Psoas muscle (tissue), 8 donors: ENCODE data around the gene CCDC146. TPM values are rescaled to one million over a fixed set of nuclear protein-coding genes. Genes with fewer than 3 reads are reported as not detected.

Experiments
- ATAC-seq, 4 donors: fragments of 200-7000 bp; cut with Tn5 transposase; one replicate each; pipeline ENCODE4 v1.9.1; 2020; ENCODE audit warnings: moderate library complexity in 3 of 4, mild to moderate bottlenecking in 2 of 4
- DNase-seq, 2 donors: peaks; one replicate each; pipeline ENCODE4 v3.0.0-alpha.2; 2020
- H3K27ac ChIP-seq: fragments of 200-600 bp; one replicate; pipeline ENCODE4 v1.8.0; 2022
- H3K27me3 ChIP-seq, 3 donors: fragments of 200-600 bp in 1 of 3; one replicate each; pipeline versions ENCODE4 v1.6.1 to v1.8.0; 2013 to 2022; ENCODE audit warnings: low read length in 2 of 3, mild to moderate bottlenecking in 2 of 3, moderate library complexity in 1 of 3; ENCODE audit not compliant: insufficient read depth in 3 of 3
- H3K36me3 ChIP-seq, 2 donors: fragments of 200-600 bp in 1 of 2; one replicate each; pipeline versions ENCODE4 v1.6.1 to v1.8.0; 2013 to 2022; ENCODE audit warnings: low read depth in 1 of 2, mild to moderate bottlenecking in 1 of 2, moderate library complexity in 1 of 2; ENCODE audit not compliant: insufficient read depth in 1 of 2
- H3K4me1 ChIP-seq: fragments of 200-600 bp; one replicate; pipeline ENCODE4 v1.8.0; 2022
- H3K4me3 ChIP-seq: fragments of 200-600 bp; one replicate; pipeline ENCODE4 v1.8.0; 2022; ENCODE audit warnings: mild to moderate bottlenecking
- H3K9me3 ChIP-seq: fragments of 200-600 bp; one replicate; pipeline ENCODE4 v1.8.0; 2022
- WGBS, 3 donors: extraction: QIAGEN DNeasy Blood & Tissue Kit; methylation state at CpG; one replicate each; pipeline versions ENCODE4 v1.1.6 to v1.1.7; 2013; 5-methylcytosine and 5-hydroxymethylcytosine counted together
- intact Hi-C, 2 donors: fragments of 100-400 bp; cut with DNase I; formaldehyde crosslinking; loops; one replicate each; pipeline versions ENCODE4 v1.11.0 to v1.14.2; 2022
- polyA plus RNA-seq, 3 donors: library from polyadenylated mRNA; stranded (reverse); fragments of 200-250 nt; gene quantifications; one replicate each; pipeline ENCODE4 v1.2.3, GENCODE V29; 2013
- total RNA-seq, 4 donors: library from RNA; stranded (reverse); fragmentation: NEBNext Ultra II Directional in 2 of 4; extraction: Animal tissue kit (Norgen Biotek cat#: 25700) in 2 of 4; gene quantifications; one replicate each; pipeline versions ENCODE4 v1.2.1 to v1.2.4, GENCODE V29; 2021 to 2023
- TF ChIP-seq, protein P1 (sequence below): fragments of 200-600 bp; IDR thresholded peaks from one replicate; pipeline ENCODE4 v1.8.0; 2022; ENCODE audit warnings: antibody characterized with exemption
- donor health status: healthy with polysubstance abuse.
- donor health status: DM: no; HTN: no; CAD: no; lungs with moderate emphysema.
- donor health status: Bipolar disorder and iron deficiency.
- donor health status: healthy.
- donor health status: DM: yes; HTN: yes; CAD: no.
- donor health status: DM: no; HTN: no; CAD: no.
- donor health status: DM: no; HTN: no; CAD: no.
- donor health status: DM: yes; HTN: yes; CAD: no.

The CCDC146 gene
- total and polyA plus RNA-seq, 7 donors, result 1.2 to 3.5 (median 1.9) TPM

DNA sequence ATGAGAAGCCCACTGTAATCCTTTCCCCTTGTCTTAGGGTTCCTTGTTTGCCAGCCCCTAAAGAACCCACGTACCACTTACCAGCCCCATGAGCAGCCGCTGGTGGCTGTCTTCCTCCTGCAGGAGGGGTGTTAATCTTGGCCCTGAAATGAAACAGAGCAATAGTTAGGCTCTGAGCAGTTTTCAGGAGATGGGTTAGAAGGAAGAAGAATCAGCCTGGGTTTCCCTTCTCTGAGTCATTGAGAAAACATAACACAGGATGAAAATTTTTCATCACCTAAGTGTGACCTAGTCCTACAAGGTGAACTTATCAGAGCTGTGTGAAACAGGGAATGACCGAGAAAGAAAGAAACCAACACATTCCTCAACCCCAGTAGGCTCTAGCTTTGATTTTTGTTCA, 203.7 kb downstream of the CCDC146 start:
- DNase-seq (no peak), ATAC-seq (no peak)
- Histone ChIP-seq H3K9me3 (no peaks in the 10 kb centered on the region), H3K4me3 (no peak overlapping the region), H3K27ac (no peak overlapping the region), H3K36me3 (peaks cover 0 to 6% of the 10 kb centered on the region in 2 donors), H3K27me3 (no peaks in the 10 kb centered on the region), H3K4me1 (peaks cover 5% of the 10 kb centered on the region)
- WGBS, 3 donors, result 90 to 93% (median 93%) methylated on average over 3 of the region's 3 CpGs
- TF ChIP-seq, protein P1, sequence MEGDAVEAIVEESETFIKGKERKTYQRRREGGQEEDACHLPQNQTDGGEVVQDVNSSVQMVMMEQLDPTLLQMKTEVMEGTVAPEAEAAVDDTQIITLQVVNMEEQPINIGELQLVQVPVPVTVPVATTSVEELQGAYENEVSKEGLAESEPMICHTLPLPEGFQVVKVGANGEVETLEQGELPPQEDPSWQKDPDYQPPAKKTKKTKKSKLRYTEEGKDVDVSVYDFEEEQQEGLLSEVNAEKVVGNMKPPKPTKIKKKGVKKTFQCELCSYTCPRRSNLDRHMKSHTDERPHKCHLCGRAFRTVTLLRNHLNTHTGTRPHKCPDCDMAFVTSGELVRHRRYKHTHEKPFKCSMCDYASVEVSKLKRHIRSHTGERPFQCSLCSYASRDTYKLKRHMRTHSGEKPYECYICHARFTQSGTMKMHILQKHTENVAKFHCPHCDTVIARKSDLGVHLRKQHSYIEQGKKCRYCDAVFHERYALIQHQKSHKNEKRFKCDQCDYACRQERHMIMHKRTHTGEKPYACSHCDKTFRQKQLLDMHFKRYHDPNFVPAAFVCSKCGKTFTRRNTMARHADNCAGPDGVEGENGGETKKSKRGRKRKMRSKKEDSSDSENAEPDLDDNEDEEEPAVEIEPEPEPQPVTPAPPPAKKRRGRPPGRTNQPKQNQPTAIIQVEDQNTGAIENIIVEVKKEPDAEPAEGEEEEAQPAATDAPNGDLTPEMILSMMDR, result no peak
- intact Hi-C loops, result no loop called here

DNA sequence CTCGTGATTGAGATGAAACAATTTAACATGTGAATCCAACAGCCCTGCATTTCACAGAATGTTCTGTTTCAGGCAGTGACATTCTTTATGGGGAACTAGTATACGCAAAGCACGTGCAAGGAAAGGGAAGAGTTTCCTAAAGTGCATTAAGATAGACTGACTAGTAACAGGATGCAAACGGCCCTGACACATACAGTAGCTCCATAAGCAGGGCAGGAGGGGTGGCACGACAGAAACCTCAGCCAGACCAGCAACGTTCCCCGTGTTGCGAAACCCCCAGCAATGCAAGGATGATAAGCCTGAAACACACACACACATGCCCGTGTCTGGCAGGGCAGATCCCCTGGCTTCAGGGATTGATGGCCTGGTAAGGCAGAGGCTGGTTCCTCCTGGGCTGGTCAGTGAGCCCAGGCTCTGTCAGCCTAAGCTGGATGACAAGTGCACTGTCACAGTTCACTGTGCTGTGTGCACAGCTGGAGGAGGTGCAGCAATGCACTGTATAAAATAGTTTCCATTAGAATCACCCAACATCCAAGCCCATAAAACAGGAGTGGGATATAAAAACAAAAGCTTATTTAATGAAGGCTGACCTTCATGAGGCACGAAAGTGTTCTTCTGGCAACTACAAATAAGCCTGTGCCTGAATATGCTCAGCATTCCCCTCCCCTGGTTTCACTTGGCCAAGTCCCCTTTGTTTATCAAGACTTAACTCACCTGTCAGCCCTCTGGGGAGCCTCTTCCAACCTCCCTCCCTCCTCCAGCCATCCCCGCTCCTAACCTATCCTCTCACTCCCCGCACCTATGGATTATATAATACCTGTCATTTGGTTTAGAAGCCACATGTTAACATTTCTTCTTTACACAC, 204.9 kb downstream of the CCDC146 start:
- Histone ChIP-seq H3K4me1 (peaks cover 9% of the 10 kb centered on the region), H3K9me3 (no peaks in the 10 kb centered on the region), H3K27me3 (no peaks in the 10 kb centered on the region), H3K36me3 (peaks cover 0 to 6% of the 10 kb centered on the region in 2 donors), H3K4me3 (no peak overlapping the region), H3K27ac (no peak overlapping the region)
- TF ChIP-seq, protein P1, result no peak
- intact Hi-C loops, result no loop called here
- ATAC-seq (peak in 3 of 4 donors; percentile 18 to 58 (median 57)), DNase-seq (peak in 1 of 2 donors; percentile 35)
- WGBS, 3 donors, result 52 to 54% (median 53%) methylated on average over 12 of the region's 12 CpGs

DNA sequence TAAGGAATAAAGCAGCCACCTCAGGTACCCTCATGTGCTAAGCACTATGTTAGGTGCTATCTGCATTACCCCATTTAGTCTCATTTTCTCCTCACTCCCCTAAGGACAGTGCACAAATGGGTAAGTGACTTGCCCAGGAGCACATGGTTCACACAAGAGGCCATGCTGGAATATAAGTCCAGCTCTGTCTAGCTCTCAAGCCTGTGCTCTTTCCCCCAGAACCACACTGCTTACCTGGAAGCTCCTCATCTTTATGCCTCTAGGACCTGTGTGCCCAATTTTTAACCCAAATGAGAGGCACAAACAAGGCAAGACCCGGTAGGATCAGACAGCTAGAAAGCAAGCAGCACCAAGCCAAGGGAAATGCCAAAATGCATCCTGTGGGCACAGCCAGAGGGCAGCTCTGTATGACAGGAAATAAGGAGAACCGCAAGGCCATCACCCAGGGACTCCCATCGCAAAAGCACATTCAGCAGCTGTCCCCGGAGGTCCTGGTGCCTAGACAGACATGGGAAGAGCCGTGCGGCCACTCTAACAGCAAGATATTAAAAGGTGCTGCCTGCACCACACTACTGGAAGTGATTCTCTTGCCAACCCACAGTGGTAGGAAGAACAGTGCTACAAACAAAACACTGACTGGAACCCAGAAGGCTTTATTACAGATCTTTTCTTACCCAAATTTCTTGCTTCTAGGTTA, 205.7 kb downstream of the CCDC146 start:
- 26 to 42% (median 30%) methylated on average over 6 of the region's 6 CpGs for WGBS, 3 donors
- Histone ChIP-seq H3K27ac (no peak overlapping the region), H3K9me3 (no peaks in the 10 kb centered on the region), H3K27me3 (no peaks in the 10 kb centered on the region), H3K4me3 (no peak overlapping the region), H3K4me1 (peaks cover 9% of the 10 kb centered on the region), H3K36me3 (peaks cover 0 to 6% of the 10 kb centered on the region in 2 donors)
- intact Hi-C loops, result no loop called here
- DNase-seq (no peak), ATAC-seq (peak in 2 of 4 donors; percentile 18 to 29)
- TF ChIP-seq, protein P1, result no peak

DNA sequence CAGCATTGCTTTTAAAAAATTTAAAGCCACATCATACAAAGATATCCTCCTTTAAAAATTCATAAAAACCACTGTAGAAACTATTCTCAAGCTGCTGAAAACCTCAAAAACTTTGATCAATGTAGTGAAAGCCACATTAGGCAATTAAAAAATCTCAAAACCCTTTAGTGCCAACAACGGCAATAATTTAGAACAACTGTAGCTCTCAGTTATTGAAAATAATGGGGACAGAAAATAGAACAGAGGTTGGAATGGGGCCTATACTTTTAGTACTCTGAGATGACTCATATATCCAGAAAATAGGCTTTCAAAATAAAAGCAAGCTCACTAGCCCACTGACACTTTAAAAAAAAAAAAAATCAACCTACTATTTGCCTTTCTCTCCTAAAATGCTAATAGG, 206.3 kb downstream of the CCDC146 start:
- intact Hi-C loops, result no loop called here
- ATAC-seq (peak in 2 of 4 donors; percentile 37 to 38), DNase-seq (no peak)
- H3K4me3 ChIP-seq, result no peak overlapping the region
- WGBS, 3 donors, result 12 to 24% (median 14%) methylated on average over 1 of the region's 1 CpG
- TF ChIP-seq, protein P1, result no peak
- H3K4me1 ChIP-seq, result peaks cover 9% of the 10 kb centered on the region
- no peak overlapping the region for H3K27ac ChIP-seq
- no peaks in the 10 kb centered on the region for H3K27me3 ChIP-seq
- H3K36me3 ChIP-seq, result peaks cover 0 to 6% of the 10 kb centered on the region in 2 donors
- H3K9me3 ChIP-seq, result no peaks in the 10 kb centered on the region
